Daoy (cell line): Measurements from ENCODE around the gene FREY1. TPM values are rescaled to one million over a fixed set of nuclear protein-coding genes. Genes with fewer than 3 reads are reported as not detected.
"Not testable (repeated sequence)": the region's sequence is repeated elsewhere in the genome, so short reads cannot be mapped to it uniquely, and the experiment has no call there.

Experiments
- DNase-seq: peaks from one replicate; pipeline ENCODE4 v3.0.0-alpha.2; 2015; ENCODE audit warnings: low read depth
- total RNA-seq: library from RNA; depleted of rRNA; stranded (reverse); fragments of >200 nt; shearing (Covaris generic); gene quantifications from 2 replicates; pipeline ENCODE4 v1.2.3, GENCODE V29; 2014

FREY1 gene
- total RNA-seq, 1 experiment from 2014 or later = 0.23 TPM

DNA sequence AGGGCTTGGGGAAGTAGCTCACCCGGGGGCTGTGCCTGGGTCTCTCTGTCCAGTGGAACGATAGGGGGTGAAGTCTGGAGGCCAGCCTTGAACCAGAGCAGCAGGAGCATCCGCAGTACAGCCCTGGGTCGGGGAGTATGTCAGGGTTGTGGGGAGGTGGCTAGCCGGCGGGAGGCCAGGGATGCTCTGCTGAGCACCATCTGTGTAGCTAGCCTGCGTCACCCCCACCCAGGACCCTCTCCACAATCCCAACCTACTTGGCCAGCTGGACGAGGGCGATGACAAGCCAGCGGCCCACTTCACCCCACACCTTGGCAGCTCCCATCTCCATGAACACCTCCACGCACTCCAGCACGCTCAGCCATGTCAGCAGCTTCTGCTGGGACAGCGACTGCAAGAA is 8.4 kb upstream of the FREY1 start:
- no peak for DNase-seq

DNA sequence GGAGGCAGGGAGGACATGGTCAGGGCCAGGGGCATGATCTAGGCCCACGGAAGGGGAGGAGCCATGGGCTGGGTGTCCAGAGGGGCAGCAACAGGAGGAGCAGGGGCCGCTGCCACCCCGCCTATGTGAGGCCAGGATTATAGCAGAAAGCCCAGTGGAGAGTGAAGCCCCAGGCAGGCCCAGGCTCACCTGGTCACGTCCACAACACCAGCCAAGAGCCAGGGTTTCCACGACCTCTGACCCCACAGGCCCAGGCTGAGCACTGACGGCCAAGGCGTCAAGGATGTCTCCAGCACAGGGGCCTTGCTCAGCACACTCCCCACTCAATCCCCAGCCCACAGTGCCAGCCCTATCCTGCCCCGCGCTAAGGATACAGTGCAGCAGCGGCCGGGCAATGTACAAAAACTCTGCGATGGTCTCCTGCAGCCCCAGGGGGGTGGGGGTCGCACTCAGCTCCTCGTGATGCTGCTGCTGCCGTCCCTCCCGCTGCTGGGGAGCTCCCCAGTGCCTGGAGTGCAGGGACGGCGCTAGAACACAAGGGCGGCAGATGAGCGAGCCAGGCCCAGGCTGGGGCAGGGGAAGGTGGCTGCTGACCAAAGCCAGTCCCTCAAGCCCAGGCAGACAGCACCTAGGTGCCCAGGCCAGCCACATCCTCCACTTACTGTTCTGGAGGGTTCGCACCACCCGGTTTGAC is 7.0 kb upstream of the FREY1 start:
- DNase-seq = no peak

DNA sequence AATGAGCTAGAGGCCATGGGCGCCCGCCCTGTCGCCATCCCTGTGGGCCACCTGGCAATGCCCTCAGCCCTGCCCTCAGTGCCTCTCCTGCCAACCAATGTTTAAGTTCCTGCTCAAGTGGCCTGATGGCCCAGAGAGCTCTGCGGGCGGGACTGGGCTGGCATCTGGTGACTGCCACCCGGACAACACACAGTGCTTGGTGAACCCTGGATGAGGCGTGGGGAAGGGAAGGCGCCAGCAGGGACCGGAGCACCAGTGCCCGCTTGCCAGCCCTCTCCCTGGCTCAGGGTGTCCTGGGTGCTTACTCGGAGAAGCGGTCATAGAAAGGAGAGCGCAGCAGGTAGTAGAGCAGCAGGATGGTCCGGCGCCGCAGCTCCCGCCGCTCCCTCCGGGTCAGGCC is 6.4 kb upstream of the FREY1 start:
- DNase-seq = no peak

DNA sequence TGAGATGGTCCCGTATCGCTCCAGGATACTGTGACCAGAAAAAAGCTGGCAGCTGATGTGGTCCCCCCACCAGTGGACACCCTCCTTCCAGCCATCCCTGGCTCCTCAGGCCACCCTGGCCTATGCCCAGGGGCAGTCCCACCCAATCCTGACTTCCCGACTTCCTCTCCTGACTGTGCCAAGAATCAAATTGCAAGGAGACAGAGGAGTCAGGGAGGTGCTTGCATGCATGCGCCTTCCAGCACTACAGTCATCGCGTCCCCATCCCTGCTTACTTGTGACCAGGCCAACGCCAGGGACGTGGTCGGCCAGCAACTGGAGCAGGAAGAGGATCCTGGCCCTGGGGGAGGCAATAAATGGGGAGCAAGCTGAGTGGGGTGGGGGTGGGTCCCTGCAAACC is 3.6 kb upstream of the FREY1 start:
- DNase-seq = no peak

DNA sequence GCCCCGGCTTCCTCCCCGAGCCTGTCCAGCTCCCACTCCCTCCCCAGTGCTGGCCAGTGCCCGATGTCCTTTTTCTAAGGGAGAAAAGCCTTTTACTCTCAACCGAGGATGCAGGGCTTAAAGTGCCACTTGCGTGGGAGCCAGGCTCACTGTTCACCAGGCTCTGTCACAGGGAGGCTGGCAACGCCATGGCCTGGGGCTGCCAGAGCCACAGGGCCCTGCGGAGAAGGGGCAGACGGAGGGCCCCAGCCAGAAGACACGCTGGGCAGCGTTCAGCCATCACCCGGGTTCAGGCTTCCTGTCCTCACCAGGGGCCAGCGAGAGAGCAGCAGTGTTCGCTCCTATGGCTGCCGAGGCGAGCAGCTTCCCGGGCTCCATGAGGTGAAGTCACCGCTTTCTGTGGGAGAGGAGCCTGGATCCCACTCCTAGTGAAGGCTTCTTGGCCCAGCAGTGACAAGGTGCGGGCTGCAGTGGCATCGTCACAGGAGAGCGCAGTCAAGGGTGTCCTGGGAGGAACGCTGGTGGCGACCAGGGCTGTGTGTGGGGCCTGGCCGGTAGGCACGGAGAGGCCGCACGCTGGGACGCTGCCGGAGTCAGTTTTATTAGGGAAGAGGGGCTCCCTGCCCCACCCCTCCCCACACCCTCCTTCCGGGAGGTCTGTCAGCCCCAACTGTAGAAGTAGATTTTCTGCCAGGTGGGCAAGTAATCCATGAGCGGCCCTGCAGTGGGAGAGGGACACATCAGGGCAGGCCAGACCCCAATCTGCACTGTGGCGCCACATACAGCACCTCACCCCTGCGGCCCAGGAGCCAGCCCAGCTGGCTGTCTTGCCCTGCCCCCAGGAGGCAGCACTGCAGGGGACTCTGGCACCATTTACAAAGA is 2.8 kb upstream of the FREY1 start:
- DNase-seq = no peak

DNA sequence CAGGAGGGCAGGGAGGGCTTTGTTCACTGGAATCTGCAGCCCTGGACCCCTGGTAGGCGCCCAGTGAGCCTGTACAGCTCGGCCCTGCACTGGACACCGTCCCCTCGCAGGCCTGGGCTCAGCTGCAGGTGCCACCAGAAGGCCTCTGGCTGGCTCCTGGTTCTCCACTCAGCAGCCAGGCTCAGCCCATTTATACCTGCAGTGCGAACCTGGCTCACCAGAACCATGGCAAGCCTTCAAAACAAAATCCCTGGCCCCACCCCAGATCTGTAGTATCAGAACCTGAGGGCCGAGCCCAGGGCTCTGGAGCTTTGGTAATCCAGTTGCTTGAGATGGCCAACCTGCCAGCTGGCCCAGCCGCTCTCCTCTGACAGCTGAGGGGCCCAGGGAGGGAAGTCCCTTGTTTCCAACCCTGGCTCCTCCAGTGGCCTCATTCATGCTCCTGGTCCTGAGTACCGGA is 870 bp upstream of the FREY1 start:
- DNase-seq = no peak

DNA sequence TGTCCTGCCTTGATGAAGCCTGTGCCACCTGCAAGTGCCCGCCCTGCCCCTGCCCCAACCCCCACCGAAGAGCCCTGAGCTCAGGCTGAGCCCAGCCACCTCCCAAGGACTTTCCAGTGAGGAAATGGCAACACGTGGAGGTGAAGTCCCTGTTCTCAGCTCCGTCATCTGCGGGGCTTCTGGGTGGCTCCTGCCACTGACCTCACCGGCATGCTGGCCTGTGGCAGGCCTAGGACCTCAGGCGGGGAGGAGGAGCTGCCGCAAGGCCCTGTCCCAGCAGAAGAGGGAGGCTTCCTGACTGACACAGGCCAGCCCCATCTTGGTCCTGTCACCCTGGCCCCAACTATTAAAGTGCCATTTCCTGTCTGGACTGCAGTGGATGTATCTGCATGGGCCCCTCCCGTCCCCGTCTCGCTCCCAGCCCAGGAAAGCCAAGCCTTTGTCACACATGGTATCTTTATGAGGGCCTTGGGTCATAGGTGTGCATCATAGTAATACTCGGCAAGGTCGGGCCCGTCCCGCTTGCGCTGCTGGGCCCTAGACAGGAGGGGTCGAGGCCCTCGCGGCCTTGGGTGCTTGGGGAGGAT is 882 bp downstream of the FREY1 start:
- DNase-seq = no peak

DNA sequence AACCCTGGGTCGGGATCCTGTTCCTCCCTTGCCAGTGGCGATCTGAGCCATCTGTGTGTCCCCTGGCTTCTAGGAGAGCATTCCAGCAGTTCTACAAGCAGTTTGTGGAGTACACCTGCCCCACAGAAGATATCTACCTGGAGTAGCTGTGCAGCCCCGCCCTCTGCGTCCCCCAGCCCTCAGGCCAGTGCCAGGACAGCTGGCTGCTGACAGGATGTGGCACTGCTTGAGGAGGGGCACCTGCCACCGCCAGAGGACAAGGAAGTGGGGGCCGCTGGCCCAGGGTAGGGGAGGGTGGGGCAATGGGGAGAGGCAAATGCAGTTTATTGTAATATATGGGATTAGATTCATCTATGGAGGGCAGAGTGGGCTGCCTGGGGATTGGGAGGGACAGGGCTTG is 1.5 kb downstream of the FREY1 start:
- DNase-seq = not testable (repeated sequence)

DNA sequence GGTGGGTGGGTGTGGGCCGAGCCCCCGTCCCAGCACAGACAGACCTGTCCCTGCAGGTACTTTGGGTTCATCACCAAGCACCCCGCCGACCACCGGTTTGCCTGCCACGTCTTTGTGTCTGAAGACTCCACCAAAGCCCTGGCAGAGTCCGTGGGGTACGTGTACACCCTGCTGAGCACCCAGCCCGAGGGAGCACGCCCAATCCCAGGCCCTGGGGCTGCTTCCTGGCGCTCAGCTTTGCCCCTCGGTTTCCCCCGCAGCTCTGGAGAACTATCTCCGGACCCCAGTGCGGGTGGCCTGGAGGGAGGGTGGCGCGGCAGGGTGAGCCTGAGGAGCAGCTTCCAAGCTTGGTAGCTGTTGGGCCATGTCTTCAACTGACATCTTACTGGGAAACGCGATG is 2.0 kb downstream of the FREY1 start:
- no peak for DNase-seq

DNA sequence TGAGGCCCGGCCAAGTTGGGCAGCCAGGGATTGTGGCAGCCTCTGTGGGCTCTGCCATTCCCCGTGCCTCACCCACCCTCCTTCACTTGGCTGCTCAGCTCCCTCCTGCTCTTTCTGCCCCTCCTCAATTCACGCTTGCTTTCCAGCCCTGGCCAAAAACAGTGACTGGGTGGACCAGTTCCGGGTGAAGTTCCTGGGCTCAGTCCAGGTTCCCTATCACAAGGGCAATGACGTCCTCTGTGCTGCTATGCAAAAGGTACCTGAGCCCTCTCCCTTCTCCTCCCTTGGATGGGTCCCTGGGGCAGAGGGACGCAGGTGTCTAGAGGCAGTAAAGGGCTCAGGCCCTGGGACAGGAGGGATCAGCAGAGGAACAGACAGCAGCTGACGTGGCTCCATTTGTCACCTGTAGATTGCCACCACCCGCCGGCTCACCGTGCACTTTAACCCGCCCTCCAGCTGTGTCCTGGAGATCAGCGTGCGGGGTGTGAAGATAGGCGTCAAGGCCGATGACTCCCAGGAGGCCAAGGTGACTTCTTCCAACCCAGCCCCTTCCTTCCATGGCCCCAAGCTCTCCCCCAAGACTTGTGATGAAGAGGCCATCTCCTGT is 2.7 kb downstream of the FREY1 start:
- no peak for DNase-seq

DNA sequence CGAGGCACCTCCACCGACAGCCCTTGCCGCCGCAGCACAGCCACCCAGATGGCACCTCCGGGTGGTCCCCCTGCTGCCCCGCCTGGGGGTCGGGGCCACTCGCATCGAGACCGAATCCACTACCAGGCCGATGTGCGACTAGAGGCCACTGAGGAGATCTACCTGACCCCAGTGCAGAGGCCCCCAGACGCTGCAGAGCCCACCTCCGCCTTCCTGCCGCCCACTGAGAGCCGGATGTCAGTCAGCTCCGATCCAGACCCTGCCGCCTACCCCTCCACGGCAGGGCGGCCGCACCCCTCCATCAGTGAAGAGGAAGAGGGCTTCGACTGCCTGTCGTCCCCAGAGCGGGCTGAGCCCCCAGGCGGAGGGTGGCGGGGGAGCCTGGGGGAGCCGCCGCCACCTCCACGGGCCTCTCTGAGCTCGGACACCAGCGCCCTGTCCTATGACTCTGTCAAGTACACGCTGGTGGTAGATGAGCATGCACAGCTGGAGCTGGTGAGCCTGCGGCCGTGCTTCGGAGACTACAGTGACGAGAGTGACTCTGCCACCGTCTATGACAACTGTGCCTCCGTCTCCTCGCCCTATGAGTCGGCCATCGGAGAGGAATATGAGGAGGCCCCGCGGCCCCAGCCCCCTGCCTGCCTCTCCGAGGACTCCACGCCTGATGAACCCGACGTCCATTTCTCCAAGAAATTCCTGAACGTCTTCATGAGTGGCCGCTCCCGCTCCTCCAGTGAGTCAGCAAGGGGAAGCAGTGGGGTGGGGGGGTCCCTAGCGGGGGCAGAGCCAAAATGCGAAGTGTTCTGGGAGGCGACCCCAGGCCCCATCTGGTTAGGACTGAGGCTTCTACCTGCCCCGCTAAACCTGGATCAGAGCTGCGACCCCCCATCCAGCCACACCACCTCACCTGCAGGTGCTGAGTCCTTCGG is 4.4 kb downstream of the FREY1 start:
- DNase-seq = no peak

DNA sequence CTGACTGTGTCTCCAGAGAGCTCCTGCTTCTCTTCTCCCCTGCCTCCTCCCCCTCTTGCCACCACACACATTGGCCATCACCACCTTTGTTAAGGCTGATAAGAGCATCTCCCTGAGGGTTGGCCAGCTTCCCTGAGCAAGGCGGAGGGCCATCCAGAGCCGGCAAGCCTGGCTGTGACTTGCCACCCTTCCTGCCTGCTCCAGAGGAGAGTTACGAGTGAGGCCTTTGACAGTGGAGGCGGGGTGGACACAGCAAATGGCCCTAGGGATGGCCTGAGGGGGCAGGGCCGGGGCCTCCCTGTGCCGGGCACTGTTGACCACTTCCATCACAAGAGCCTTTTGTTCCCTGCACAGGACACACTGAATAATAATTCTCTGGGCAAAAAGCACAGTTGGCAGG is 5.4 kb downstream of the FREY1 start:
- DNase-seq = no peak

DNA sequence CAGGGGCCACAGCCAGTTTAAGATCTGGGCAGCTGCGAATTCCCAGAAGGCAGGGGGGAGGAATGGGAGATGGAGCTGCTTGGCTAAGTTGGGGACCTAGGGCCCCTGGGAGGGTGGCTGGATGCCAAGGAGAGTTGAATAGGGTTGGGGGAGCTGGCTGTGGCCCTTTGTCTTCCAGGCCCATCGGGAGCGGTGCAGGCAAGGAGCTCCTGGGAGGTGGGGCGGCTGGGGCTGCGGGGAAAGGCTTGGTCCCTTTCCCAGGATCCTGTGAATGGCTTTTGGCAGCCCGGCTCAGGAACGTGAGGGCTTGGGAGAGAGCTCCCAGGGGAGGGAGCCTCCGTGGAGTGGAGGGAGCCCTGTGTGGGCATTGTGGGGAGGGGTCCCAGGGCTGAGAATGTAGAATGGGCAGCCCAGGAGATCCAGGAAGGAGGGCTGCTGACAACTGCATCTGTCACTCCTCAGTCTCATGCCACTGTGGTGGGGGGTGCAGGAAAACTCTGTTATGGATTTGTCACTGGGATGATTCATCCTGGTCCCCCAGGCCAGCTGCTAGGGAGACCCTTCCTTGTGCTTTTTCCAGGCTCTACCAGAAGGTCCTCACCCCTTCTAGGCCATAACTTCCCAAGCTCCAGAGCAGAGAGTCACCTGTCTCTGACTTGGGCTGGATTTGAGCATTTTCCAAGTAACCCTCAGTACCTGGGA is 6.0 kb downstream of the FREY1 start:
- no peak for DNase-seq

DNA sequence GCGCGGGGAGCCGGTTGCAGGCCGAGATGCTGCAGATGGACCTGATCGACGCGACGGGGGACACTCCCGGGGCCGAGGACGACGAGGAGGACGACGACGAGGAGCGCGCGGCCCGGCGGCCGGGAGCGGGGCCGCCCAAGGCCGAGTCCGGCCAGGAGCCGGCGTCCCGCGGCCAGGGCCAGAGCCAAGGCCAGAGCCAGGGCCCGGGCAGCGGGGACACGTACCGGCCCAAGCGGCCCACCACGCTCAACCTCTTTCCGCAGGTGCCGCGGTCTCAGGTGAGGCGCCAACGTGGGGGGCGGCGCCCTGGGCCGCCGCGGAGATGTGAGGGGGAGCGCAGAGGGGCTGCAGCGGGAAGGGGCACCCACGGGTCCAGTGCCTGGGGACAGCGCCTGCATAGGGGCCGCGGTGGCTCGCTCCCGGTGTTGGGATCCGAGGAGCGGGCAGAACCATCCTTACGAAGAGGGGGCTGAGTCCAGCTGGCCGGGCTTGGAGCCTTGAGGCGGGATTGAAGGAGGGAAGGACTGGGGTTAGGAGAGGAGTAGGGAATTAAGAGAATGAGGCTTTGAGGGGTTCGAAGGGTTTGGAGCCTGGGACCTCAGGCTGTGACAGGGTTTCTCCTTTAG is 6.8 kb downstream of the FREY1 start:
- DNase-seq = not testable (repeated sequence)

DNA sequence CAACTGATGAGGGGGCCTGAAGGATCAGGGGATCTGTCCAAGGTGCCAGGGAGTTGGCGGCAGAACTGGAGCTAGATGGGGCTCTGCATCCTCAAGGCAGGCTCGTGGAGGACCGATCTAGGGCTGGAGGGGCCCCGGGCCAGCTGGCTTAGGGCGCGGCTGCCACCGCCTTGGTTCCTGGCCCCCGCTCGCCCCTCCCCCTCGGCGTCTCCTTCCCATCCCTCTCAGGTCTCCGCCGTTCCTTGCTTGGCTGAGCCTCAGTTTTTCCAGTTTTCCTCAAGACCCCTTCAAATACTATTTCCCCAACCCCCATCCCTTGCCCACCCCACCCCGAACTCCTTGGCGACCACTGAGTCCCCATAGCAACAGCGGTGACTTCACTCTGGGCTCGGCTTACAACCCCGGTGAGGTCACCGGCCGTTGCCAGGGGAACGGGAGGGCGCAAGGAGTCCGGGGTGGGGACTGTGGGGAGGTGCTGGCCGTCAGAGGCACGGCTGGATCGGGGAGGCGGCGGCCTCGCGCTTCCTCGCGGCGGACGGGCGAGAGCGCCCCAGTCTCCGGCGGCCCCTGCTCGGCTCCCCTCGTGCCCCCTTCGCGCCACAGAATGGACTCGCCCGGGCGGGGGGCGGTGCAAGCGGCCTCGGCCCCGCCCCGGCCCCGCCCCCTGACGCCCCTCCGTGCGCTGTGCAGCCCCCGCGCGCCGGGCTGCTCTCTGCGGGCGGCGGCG is 7.5 kb downstream of the FREY1 start:
- peak; percentile 94 for DNase-seq

DNA sequence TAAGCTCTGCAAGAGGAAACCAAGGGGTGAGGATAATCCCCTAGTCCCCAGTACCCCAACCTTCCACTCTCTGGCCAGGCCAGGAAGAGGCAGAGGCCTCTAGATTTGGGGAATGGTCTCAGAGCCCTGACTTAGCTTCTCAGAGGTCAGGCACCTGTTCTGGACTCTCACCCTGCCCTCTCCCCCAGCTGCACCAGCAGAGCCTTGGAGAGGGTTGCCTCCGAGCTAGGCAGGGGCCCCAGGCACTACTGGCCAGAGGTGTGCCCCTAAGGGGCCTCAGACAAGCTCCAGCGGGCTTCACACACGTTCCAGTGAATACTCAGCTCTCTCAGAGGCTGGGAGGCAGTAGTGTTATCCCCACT is 8.0 kb downstream of the FREY1 start:
- DNase-seq = no peak

DNA sequence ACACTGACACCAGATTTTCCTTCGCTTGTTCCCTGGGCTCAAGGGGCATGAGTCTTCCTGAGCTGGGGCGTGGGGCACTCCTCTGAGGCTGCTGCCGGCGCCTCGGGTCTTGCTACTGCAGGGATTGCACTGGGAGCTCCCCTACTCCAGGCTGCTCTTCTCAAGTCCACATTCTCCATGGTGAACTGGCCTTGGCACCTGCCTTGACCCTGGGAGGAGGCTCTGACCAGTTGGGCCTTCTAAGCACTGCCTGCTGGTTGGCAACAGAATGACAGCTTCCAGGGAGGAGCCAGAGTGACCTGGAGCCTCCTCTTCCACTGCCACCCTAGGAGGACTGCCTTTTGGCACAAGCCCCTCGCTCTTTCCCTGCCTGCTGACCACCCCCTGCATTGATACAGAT is 9.5 kb downstream of the FREY1 start:
- no peak for DNase-seq

DNA sequence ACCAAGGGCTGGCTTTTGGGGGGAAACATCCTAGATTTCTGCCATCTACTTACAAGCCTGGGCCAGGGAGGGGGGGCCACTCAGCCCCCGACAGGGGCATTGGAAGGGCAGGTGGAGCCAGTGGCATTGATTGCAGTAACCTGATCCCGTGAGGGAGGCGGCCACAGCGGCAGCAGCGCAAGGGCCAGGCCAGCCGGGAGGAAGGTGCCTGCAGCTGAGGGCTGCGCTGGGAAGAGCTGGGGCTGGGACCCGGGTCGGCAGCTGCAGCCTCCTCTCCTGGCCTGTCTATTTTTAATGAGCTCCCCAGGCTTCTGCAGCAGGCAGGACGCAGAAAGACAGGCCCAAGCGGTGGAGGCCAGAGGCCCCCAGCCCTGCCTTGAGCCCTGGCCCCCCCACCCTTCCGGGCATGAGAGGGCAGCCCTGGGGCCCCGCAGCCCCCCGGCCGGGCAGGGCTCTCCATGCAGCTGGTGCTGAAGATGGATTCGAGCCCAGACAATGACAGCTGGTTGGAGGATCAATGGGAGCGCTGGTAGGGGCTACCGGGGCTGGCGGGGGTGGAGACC is 10.6 kb downstream of the FREY1 start:
- DNase-seq = no peak

DNA sequence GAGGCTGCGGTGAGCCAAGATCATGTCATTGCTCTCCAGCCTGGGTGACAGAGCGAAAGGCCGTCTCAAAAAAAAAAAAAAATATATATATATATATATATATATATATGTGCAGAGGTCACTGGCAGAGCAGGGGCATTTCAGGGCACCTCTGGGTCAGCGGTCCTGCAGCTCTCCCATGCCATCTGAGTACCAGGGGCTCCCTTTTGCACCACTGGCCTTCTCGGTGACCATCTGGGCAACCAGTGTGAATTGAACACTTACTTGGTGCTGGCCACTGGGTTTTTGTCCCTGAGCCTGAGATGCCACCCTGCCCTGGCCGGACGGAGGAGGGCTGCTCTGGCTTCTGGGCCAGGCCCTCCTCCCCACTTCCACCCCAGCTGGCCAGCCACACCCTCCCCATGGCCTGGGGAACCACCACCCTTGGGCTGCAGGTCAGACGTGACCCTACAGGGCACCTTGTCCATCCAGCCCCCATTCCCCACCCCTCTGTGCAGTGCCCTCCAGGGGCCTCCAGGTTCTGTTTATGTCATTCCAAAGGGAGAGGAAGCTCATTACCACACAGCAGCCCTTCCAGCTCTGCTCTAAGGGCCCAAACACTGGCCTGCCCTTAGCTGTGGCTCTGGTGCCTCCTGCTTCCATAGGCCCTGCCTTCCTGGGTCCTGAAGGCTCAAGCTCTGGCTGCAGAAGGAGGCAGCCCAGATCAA is 11.4 kb downstream of the FREY1 start:
- no peak for DNase-seq
